Activated CD4-positive, alpha-beta T cell treated with anti-CD3 and anti-CD28 coated beads for 48 hours (primary cell): ENCODE results near the gene DEGS1.

ENCODE experiments used
- DNase-seq: peaks from one replicate; pipeline ENCODE4 v3.0.0-alpha.2; 2020

Gene DEGS1

DNA sequence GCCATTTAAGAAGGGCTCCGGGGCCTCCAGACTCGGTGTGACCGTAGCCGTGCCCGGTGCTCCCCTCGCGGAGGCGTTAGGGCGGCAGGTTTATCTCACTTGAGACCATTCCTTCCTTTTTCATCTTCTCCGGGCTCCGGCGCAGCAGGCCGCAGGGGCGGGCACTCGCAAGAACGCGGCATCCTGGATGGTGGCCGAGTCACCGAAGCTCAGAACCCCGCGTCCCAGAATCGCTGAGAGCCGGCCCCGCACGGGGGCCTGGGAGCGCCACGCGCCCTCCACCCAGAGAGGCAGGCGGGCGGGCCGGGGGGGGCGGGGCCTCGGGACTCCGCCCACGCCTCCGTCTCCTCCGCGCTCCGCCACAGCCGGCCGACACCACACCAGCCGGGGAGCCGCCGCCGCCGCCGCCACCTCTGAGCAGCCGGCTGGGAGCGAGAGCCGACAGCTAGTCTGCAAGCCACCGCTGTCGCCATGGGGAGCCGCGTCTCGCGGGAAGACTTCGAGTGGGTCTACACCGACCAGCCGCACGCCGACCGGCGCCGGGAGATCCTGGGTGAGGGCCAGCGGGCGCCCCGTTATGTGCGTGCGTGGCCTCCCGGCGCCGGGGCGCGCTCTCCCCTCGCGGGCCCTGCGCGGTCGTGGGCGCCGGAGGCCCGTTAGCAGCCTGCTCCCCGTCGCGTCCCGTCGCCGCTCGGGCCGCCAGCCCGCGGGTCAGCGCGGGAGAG, at the start of gene DEGS1:
Gene DEGS1 (plus strand): TSS at position 375 of the 725 bp plus-strand sequence. CDS start 97 bp downstream, at position 472.
- peak; percentile 85 for DNase-seq

- DNase-seq = no peak
These were observed 49.2 kb upstream of the DEGS1 start for GRCh38 chr1:224133741-224134299.

GRCh38 chr1:224137518-224137917, 45.5 kb upstream of the DEGS1 start:
- DNase-seq = no peak

GRCh38 chr1:224138198-224138597, 44.8 kb upstream of the DEGS1 start:
- no peak for DNase-seq

DNA sequence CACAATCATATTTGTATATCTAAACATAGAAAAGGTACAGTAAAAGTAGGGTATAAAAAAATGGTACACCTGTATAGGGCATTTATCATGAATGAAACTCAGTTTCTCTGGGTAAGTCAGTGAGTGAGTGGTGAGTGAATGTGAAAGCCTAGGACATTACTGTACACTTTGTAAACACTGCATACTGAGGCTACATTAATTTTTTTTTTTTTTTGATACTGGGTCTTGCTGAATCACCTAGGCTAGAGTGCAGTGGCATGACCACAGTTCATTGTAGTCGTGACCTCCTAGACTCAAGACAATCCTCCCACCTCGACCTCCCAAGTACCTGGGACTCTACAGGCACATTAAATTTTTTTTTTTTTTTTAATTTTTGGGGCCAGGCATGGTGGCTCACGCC, 41.3 kb upstream of the DEGS1 start:
- no peak for DNase-seq

GRCh38 chr1:224149709-224150108, 33.3 kb upstream of the DEGS1 start:
- no peak for DNase-seq

GRCh38 chr1:224151117-224151516, 31.9 kb upstream of the DEGS1 start:
- DNase-seq = no peak

DNA sequence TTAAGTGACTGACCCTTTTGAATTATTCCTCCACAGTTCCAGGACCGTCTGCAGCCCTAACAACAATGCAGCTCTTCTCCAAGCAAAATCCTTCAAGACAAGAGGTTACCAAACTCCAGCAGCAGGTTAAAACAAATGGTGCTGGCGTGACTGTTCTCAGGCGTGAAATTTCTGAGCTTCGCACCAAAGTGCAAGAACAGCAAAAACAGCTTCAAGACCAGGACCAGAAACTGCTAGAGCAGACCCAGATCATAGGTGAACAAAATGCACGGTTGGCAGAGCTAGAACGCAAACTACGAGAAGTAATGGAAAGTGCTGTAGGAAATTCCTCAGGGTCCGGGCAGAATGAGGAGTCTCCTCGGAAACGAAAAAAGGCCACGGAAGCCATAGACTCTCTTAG, 25.7 kb upstream of the DEGS1 start:
- no peak for DNase-seq

GRCh38 chr1:224159541-224159940, 23.5 kb upstream of the DEGS1 start:
- DNase-seq = no peak

DNA sequence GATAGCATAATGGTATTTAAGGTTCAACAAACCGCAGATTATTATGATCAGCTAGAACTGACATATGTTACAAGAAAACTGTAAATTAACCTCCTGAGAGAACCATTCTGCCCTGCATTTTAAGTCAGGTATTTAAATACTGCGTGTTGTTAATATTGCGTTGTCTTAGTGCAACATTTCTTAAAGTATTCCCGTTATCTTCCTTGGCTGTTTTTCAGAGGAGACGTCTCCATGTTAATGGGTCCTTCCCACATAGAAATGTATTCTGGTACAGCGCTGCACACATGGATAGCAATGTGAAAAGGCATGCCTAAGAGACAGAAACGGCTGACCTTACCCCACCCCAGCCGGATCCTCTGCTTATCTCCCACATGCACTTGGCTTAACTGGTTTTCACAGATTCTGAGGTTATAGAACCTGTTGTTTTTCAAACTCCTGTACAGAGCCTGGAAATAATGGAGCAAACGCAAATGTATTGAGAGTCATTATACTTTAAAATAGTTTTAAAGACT, 22.8 kb upstream of the DEGS1 start:
- no peak for DNase-seq

DNA sequence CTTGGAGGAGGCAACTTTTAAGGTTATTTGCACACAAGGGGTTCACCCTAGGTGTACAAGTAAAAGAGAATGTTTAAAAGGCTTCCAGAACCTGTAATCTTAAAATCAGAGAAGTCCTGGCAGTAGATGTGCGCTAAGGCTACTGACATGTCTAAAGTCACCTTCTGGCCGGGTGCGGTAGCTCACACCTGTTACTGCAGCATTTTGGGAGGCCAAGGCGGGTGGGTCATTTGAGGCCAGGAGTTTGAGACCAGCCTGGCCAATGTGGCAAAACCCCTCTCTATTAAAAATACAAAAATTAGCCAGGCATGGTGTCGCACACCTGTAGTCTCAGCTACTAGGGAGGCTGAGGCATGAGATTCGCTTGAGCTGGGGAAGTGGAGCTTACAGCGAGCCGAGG, 20.3 kb upstream of the DEGS1 start:
- DNase-seq = no peak

DNA sequence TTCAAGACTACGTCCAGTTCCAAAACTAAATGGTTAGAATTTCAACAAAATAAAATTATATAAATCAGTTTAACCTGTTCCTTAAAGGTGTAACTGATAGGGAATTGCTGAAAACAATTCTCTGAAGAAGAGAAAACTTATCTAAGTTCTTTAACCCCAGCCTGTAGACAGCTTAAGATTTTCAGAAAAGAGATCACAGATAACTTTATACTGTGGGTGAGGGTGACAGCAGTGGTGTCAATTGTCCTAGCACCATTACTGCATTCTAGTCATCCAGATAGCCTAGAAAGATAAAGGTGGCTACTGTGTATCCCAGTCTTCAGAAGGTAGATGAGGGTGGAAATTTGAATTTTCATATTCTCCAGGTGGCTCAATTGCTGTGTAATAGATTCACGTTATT, 19.7 kb upstream of the DEGS1 start:
- no peak for DNase-seq

DNA sequence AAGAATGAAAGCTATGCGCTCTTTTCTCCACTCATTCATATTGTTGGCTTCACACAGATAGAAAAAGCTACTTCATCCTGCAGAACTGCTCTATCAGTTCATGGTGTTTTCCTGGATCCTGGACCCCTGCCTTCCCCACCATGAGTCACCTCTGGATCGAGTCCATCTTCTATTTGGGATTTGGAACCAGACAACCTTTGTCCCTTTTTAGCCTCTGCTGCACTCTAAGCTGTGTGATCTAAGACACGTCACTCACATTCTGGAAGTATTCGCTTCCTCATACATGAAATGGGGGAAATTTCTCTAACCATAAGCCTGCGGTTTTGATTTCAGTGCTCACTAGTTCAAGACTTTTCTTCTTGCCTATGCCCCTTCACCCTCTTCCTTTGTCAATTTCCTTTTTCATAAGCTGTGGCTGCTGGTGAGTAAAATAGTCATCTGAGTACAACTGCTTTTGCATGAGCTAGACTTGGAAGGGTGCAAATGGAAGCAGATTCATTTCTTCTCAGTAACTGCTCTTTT, 14.1 kb upstream of the DEGS1 start:
- peak; percentile 18 for DNase-seq

- no peak for DNase-seq
These were observed 13.2 kb upstream of the DEGS1 start for GRCh38 chr1:224169718-224170270.

GRCh38 chr1:224170343-224170742, 12.7 kb upstream of the DEGS1 start:
- DNase-seq = no peak

GRCh38 chr1:224170748-224171478, 12.1 kb upstream of the DEGS1 start:
- peak; percentile 31 for DNase-seq

DNA sequence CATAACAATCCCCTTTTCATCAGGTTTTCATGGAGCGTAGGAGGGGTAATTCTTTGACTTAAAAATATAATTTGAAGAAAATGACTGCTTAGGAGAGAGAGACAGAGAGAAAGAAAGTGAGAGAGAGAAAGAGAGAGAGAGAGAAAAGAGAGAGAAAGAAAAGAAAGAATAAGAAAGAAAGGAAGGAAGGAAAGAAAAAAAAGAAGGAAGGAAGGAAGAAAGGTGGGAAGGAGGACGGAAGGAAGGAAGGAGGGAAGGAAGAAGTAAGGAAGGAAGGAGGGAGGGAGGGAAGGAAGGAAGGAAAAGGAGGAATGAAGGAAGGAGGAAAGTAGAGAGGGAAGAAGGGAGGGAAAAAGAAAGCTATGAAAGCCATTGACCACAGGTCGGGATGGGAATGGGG, 10.8 kb upstream of the DEGS1 start:
- DNase-seq = no peak

DNA sequence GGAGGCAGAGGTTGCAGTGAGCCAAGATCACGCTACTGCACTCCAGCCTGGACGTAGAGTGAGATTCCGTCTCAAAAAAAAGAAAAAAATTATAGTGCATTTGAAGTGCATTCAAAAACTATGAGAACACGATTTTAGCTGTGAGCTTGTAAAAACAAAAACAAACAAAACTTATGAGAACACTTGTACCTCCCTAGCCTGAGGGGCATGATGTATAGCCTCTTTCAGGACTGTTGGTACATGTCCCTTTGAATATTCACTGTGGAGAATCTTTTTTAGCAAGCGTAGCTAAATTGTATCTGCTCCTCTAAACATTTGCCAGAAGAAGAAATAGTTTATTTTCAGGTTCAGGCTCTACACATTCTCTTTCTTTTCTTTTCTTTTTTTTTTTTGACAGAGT, 9.5 kb upstream of the DEGS1 start:
- no peak for DNase-seq

GRCh38 chr1:224175617-224176016, 7.4 kb upstream of the DEGS1 start:
- DNase-seq = no peak

DNA sequence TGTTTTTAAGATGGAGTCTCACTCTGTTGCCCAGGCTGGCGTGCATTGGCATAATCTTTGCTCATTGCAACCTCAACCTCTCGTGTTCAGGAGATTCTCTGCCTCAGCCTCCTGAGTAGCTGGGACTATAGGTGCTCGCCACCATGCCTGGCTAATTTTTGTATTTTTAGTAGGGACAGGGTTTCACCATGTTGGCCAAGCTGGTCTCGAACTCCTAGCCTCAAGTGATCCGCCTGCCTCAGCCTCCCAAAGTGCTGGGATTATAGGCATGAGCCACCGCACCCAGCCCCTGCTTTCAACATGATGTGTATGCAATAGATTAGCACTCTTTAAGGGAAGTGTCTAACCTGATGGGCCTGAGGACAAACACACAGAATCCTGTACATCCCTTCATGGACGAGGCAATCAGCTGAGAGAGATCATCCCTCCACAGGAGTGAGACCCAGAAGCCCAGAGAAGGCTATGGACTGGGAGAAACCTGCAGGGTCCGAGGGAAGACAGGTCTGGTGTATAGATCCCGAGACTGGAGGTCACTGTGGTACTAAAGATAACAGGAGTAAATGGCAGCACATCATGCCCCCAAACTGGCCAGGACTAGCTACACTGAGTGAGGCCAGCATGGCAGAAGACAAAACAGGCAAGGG, 5.6 kb upstream of the DEGS1 start:
- no peak for DNase-seq

- no peak for DNase-seq
These were observed 4.1 kb upstream of the DEGS1 start for GRCh38 chr1:224178894-224179293.

- no peak for DNase-seq
These were observed 2.1 kb upstream of the DEGS1 start for GRCh38 chr1:224180783-224181452.
